Activated CD8-positive, alpha-beta memory T cell treated with anti-CD3 and anti-CD28 coated beads, Interleukin-2, amount 50 U/mL, for 4 hours (primary cell): ENCODE results near the gene PLEKHB2.
"Not testable (repeated sequence)": the region's sequence is repeated elsewhere in the genome, so short reads cannot be mapped to it uniquely, and the experiment has no call there.

Experiments used
- DNase-seq: peaks from one replicate; pipeline ENCODE4 v3.0.0-alpha.2; 2020

The PLEKHB2 gene, protein sequence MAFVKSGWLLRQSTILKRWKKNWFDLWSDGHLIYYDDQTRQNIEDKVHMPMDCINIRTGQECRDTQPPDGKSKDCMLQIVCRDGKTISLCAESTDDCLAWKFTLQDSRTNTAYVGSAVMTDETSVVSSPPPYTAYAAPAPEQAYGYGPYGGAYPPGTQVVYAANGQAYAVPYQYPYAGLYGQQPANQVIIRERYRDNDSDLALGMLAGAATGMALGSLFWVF

DNA sequence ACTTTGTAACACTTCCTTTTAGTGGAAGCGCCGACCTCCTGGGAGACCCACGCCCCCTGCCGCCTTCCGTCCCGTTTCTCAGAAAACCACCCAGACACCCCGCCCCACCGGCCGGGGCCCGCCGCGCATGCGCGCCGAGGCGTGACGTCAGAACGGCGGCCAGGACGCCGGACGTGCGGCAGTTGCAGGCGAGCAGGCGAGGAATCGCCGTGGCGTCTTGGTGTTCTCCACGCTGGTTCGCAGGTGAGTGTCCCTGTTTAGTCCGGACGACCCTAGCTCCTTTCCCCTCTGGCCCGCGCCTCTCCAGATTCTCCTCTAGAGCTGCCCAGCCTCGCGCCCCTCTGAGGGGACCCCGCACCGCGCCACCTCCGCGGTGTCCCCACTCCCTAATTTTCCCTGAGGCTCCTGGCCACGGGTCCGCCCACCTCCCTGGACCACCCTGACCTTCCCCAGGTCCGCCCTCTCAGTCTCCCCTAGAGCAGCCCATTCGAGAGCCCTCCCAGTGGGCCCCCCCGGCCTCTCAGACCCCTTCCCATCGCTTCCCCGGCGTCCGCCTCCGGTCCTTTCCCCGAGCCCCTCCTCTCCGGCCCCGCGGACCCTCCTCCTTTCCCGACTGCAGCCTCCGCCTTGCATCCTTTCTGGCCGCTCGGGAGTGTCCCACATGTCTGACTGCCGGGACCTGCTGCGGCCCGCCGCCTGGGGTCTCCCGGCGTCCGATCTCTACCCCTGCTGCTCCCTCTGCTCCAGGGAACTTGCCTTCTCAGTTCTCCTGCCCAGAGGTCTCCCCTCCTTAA is at the start of gene PLEKHB2:
Gene PLEKHB2, plus strand, starts transcription at position 181 of the 794 bp plus-strand sequence. CDS start 15,606 bp downstream, outside the sequence.
- peak; percentile 93 for DNase-seq

- DNase-seq, result no peak
Observed at GRCh38 chr2:131056204-131056931, 48.8 kb upstream of the PLEKHB2 start.

DNA sequence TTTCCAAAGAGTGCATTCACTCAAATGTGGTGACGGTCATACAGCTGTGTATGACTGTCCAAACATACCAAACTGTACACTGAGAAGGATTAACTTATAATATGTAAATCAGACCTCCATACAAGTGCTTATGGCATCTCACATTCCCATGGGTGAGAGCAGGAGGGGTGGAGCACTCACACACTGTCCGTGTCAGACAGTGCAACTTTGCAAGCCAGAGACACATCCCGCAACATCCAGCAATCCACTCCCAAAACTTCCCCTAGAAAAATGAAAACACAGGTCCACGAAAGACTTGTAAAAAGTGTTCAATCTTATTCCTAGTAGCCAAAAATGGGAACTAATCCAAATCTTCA is 48.2 kb upstream of the PLEKHB2 start:
- no peak for DNase-seq

GRCh38 chr2:131058214-131058843 is 46.8 kb upstream of the PLEKHB2 start:
- DNase-seq, result no peak

- no peak for DNase-seq
Observed at GRCh38 chr2:131058920-131059319, 46.2 kb upstream of the PLEKHB2 start.

DNA sequence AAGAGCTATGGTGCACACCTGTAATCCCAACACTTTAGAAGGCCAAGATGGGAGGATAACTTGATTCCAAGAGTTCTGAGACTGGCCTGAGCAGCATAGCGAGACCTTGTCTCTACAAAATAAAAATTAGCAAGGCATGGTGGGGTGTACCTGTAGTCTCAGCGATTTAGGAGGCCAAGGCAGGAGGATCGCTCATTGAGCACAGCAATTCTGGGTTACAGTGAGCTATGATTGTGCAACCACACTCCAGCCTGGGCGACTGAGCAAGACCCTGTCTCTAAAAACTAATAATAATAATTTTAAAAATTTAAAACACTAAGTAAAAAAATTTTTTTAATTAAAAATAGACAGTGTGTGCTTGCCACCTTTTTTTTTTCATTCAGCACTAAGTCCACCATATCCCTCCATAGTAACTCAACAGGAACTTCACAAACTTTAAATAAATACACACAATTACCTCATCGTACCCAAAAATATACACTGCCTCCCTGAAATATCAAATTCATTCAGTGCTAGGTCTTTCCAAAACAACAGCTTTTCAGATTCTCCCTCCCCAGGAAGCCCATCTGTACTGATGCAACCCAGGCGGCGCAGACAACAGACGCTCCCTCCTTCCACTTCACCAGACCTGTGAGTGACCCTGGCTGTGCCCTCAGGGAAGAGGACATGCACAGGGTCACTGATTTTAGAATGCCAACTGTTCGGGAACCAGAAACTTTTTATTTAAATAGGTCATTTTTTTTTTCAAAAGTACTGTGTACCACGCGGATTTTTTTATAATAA is 41.4 kb upstream of the PLEKHB2 start:
- no peak for DNase-seq

- no peak for DNase-seq
Observed at GRCh38 chr2:131064589-131065512, 40.3 kb upstream of the PLEKHB2 start.

DNA sequence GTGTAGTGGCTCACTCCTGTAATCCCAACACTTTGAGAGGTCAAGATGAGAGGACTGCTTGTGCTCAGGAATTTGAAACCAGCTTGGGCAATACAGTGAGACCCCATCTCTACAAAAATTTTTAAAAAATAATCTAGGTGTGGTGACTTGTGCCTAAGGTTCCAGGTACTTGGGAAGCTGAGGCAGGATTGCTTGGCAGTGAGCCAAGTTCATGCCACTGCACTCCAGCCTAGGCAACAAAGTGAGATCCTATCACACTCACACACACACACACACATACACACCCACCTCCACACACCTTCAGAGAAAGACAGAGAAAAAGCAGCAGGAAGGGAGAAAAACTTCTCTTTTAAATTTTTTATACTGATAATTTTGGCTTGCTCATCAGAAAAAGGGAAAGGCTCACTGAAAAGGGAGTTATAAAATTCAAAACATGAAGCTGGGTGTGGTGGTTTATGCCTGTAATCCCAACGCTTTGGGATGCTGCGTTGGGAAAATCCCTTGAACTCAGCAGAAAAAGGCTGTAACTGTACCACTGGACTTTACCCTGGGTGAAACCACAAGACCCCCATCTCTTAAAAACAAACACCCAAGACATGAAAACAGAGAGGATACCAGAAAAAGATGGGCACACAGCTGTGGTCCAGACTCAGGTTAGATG is 37.5 kb upstream of the PLEKHB2 start:
- no peak for DNase-seq

DNA sequence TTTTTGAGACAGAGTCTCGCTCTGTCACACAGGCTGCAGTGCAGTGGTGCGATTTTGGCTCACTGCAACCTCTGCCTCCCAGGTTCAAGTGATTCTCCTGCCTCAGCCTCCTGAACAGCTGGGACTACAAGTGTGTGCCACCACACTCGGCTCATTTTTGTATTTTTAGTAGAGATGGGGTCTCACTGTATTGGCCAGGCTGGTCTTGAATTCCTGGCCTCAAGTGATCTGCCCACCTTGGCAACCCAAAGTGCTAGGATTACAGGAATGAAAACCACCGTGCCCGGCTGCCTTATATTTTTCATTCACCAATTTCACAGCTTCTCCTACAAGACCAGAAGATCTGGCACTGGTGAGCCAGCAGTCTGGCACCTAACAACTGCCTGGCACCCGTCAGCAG is 37.0 kb upstream of the PLEKHB2 start:
- not testable (repeated sequence) for DNase-seq

DNA sequence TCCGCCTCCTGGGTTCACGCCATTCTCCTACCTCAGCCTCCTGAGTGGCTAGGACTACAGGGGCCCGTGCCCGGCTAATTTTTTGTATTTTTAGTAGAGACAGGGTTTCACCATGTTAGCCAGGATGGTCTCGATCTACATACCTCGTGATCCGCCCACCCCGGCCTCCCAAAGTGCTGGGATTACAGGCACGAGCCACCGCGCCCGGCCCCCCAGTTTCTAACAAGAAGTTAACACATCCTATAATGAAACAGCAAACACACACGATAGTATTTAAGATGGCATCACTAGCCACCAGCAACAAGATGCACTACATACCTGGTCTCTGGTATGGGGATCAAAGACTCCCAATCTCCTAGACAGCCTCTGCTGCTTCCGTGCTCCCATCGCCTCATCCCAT is 29.6 kb upstream of the PLEKHB2 start:
- DNase-seq, result not testable (repeated sequence)

DNA sequence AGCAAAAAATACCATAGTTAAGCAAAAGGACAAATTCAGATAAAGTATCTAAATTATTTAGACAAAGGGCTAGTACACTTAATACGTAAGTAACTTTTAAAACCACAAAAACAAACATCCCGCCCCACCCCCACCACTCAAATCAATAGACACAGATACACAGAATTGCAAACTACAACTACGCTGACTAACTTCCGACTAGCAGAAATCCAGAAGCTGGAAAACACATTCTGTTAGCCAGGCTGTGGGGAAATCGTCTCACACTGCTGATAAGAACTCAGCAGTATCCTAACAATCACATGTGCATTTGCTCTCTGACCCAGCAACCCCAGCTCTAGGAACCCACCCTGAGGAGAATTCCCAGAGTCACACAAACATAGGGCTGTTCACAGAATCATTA is 28.4 kb upstream of the PLEKHB2 start:
- DNase-seq, result no peak

DNA sequence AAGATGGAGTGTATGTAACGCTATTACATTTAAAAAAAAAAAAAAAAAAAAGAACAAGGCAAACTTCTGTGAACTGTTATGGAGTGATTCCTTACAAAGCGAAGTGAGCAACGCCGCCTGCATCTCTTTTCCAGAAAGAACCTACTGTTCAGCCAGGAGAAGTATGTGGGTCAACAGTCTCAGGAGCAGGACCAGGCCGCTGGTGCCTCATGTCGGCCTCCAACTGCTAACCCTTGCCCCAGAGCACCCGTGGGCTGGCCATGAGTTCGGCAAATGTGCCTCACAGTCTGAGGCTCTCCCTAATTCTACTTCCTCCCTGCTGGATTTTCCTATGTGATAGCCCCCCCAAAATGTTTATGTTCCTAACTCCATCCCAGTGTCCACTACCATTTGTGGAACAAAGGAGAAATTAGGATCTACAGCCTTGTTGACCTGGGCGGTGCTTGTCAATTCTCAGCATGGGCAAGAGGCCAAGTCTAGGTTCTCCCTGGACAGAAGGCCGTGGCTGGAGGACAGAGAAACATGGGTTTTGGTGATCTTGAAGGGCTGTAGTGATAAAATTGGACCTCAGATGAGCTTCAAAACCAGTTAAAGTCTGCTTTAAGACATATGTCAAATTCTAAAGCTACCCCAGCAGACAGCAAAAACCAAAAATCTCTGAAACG is 27.8 kb upstream of the PLEKHB2 start:
- DNase-seq, result no peak

GRCh38 chr2:131077966-131078365 is 27.2 kb upstream of the PLEKHB2 start:
- no peak for DNase-seq

DNA sequence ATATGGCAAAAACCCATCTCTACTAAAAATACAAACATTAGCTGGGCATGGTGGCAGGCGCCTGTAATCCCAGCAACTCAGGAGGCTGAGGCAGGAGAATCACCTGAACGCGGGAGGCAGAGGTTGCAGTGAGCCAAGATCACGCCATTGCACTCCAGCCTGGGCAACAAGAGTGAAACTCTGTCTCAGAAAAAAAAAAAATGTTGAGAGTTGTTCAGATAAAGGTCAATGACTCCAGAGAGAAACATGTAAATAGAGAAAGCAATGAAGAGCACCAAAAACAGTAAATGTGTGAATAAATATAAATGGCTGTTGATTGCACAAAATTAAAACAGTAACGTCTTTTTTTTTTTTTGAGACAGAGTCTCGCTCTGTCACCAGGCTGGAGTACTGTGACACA is 25.2 kb upstream of the PLEKHB2 start:
- DNase-seq, result not testable (repeated sequence)

DNA sequence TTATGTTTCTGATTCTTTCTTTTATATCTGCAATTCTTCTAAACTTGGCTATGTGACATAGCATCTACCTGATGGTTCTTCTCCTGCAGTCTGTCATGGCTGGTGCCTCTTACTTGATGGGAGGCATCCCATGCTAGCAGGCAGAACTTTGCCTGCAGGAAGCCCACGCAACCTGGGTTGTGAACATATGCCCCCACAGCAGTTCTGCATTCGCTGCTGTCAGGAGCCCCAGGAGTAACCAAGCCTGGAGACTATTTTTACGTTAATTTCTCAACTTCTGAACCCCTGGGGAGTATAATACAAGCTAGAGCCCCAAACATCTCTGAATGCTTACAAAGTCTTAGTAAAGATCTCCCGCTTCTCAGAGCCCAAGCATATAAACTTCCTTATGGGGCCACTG is 23.9 kb upstream of the PLEKHB2 start:
- no peak for DNase-seq

- no peak for DNase-seq
Observed at GRCh38 chr2:131085646-131086045, 19.5 kb upstream of the PLEKHB2 start.

- peak; percentile 35 for DNase-seq
Observed at GRCh38 chr2:131092458-131093005, 12.6 kb upstream of the PLEKHB2 start.

GRCh38 chr2:131093006-131093695 is 12.0 kb upstream of the PLEKHB2 start, which contains the start of gene FAM168B:
FAM168B (minus strand) TSS chr2:131093460; CDS start chr2:131082646, 10,814 bp downstream.
- peak; percentile 88 for DNase-seq
